Measurements from ENCODE around the gene ZNF536.

ZNF536 gene

DNA sequence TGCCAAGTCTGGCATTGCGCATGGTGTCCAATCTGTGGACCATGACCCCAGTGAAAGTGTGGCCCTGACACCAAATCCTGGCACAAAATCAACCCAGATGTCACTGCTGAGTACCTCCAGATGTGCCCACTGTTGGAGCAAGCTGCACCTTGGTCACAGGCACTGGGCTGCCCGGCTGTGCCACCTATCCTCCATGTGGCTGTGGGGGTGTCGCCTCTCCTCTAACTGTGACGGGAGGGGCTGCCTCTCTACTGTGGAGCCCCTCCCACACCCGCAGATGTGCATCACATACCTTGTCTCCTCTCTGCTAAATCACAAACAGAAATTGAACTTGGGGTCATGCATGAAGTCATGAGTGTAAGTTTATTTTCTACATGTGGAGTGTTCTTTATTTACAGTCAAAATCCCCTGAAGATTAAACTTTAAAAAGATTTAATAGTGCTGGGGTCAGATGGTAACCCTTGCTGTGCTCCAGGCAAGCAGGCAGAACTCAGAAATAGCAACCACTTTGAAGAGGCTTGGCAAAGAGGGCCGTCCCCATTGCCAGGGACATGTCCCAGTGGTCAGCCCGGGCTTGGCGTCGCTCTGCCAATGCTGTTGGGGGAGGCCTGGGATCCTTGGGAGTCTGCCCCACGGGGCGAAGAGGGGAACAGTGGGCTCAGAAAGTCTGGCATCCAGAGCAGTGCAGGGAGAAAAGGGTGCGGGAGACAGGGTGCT, 46.4 kb upstream of the ZNF536 start:
- H3K36me3 ChIP-seq (ENCODE audit: control insufficient read depth, insufficient read depth, low read length), result no peaks in the 10 kb centered on the region
- TF ChIP-seq, protein P1, sequence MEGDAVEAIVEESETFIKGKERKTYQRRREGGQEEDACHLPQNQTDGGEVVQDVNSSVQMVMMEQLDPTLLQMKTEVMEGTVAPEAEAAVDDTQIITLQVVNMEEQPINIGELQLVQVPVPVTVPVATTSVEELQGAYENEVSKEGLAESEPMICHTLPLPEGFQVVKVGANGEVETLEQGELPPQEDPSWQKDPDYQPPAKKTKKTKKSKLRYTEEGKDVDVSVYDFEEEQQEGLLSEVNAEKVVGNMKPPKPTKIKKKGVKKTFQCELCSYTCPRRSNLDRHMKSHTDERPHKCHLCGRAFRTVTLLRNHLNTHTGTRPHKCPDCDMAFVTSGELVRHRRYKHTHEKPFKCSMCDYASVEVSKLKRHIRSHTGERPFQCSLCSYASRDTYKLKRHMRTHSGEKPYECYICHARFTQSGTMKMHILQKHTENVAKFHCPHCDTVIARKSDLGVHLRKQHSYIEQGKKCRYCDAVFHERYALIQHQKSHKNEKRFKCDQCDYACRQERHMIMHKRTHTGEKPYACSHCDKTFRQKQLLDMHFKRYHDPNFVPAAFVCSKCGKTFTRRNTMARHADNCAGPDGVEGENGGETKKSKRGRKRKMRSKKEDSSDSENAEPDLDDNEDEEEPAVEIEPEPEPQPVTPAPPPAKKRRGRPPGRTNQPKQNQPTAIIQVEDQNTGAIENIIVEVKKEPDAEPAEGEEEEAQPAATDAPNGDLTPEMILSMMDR (IDR thresholded peaks at IDR 0.05), result no peak
- no peaks in the 10 kb centered on the region for H3K27me3 ChIP-seq (ENCODE audit: control insufficient read depth, insufficient read depth, low read length)
- H3K27ac ChIP-seq, result no peak overlapping the region
- H2AFZ ChIP-seq, result no peak overlapping the region
- H3K79me2 ChIP-seq, result no peaks in the 10 kb centered on the region
- H3K4me1 ChIP-seq, result no peaks in the 10 kb centered on the region
- no peak overlapping the region for H3K4me3 ChIP-seq (ENCODE audit: low read depth, low read length)
- H3K9me3 ChIP-seq (ENCODE audit: control insufficient read depth, low read length), result no peaks in the 10 kb centered on the region
- H3K4me2 ChIP-seq (ENCODE audit: low read length), result no peak overlapping the region
- no peak overlapping the region for H3K9ac ChIP-seq

DNA sequence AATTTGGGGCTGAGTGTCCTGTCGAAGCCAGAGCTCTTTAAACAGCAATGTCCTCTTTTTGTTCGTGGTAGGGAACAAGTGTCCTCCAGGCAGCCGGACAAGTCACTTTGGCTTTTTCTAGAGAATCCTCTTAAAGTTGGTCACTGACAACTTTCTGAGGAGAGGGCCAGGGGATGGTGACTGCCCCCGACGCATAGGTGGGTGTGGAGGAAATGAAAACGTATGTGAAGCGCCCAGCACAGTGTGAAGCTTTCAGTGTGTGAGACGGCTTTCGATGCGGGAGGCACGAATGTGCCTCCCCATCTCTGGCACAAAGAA, 45.8 kb upstream of the ZNF536 start:
- Histone ChIP-seq H3K27me3 (ENCODE audit: control insufficient read depth, insufficient read depth, low read length) (no peaks in the 10 kb centered on the region), H3K27ac (no peak overlapping the region), H3K9ac (no peak overlapping the region), H2AFZ (no peak overlapping the region), H3K4me3 (ENCODE audit: low read depth, low read length) (no peak overlapping the region), H3K79me2 (no peaks in the 10 kb centered on the region), H3K4me2 (ENCODE audit: low read length) (no peak overlapping the region), H3K4me1 (no peaks in the 10 kb centered on the region), H3K9me3 (ENCODE audit: control insufficient read depth, low read length) (no peaks in the 10 kb centered on the region), H3K36me3 (ENCODE audit: control insufficient read depth, insufficient read depth, low read length) (no peaks in the 10 kb centered on the region)
- TF ChIP-seq, protein P1 (IDR thresholded peaks at IDR 0.05), result no peak

DNA sequence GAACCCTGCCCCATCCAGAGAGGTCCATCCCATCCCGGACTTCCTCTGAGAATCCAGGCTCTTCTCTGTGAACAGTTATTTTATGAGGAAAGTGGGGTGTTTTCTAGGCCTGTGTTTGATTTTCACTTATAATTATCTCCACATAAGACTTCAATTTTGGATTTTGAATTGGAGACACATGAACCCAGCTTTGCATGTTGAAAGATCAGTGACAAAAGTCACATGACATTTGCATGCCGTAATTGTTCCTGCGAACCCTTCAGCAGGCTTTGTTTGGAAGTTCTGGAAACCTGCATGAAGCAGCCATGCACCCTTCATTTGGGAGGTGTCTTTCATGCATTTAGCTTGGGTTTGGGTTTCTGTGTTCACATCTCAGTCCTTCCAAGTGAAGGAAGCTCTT, 44.9 kb upstream of the ZNF536 start:
- no peaks in the 10 kb centered on the region for H3K27me3 ChIP-seq (ENCODE audit: control insufficient read depth, insufficient read depth, low read length)
- no peak overlapping the region for H3K9ac ChIP-seq
- H3K4me1 ChIP-seq, result no peaks in the 10 kb centered on the region
- TF ChIP-seq, protein P1 (IDR thresholded peaks at IDR 0.05), result no peak
- H3K79me2 ChIP-seq, result no peaks in the 10 kb centered on the region
- H3K4me3 ChIP-seq (ENCODE audit: low read depth, low read length), result no peak overlapping the region
- no peak overlapping the region for H3K27ac ChIP-seq
- no peaks in the 10 kb centered on the region for H3K9me3 ChIP-seq (ENCODE audit: control insufficient read depth, low read length)
- no peaks in the 10 kb centered on the region for H3K36me3 ChIP-seq (ENCODE audit: control insufficient read depth, insufficient read depth, low read length)
- H2AFZ ChIP-seq, result no peak overlapping the region
- no peak overlapping the region for H3K4me2 ChIP-seq (ENCODE audit: low read length)

DNA sequence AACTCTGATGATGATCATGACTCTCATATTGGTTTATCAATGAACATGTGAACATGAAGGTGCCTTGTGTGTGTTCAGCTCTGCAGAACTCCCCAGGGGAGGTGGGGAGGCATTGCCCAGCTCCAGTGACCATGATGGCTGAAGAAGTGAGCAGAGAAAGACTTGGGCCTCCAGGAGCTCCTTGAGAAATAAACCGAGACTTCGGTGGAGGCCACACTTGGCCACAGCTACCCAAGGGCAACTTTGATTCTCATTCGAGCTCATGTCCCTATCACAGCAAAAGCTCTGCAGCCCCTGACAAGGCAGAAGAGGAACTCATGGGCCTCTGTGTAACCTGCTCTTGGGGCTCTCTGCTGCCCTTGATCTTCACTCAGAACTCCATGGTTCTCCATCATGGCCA, 44.1 kb upstream of the ZNF536 start:
- H3K27me3 ChIP-seq (ENCODE audit: control insufficient read depth, insufficient read depth, low read length), result no peaks in the 10 kb centered on the region
- no peaks in the 10 kb centered on the region for H3K9me3 ChIP-seq (ENCODE audit: control insufficient read depth, low read length)
- H3K4me2 ChIP-seq (ENCODE audit: low read length), result no peak overlapping the region
- no peak overlapping the region for H3K9ac ChIP-seq
- H3K79me2 ChIP-seq, result no peaks in the 10 kb centered on the region
- H3K27ac ChIP-seq, result no peak overlapping the region
- no peak overlapping the region for H2AFZ ChIP-seq
- H3K4me1 ChIP-seq, result no peaks in the 10 kb centered on the region
- H3K36me3 ChIP-seq (ENCODE audit: control insufficient read depth, insufficient read depth, low read length), result no peaks in the 10 kb centered on the region
- H3K4me3 ChIP-seq (ENCODE audit: low read depth, low read length), result no peak overlapping the region
- TF ChIP-seq, protein P1 (IDR thresholded peaks at IDR 0.05), result no peak

DNA sequence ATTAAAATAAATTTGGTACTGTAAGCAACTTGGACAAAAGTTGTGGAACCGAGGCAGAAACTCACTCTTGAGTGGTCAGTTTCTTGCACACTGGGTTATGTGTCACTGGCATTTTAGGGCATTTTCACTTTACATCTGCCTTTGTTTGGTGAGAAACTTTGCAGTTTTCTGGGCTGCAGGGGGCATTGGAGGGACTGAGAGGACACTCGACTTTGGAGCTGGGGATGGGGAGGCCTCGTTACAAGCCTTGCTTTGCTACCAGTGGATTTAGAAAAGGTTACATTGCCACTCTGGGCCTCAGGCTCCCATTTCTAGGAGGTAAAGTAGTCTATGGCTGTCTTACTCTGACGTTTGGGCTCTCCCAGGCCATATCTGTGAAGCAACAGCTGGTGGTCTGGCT, 41.9 kb upstream of the ZNF536 start:
- Histone ChIP-seq H3K36me3 (ENCODE audit: control insufficient read depth, insufficient read depth, low read length) (no peaks in the 10 kb centered on the region), H3K9ac (no peak overlapping the region), H2AFZ (no peak overlapping the region), H3K4me2 (ENCODE audit: low read length) (no peak overlapping the region), H3K9me3 (ENCODE audit: control insufficient read depth, low read length) (no peaks in the 10 kb centered on the region), H3K4me3 (ENCODE audit: low read depth, low read length) (no peak overlapping the region), H3K4me1 (no peaks in the 10 kb centered on the region), H3K27me3 (ENCODE audit: control insufficient read depth, insufficient read depth, low read length) (no peaks in the 10 kb centered on the region), H3K27ac (no peak overlapping the region), H3K79me2 (no peaks in the 10 kb centered on the region)
- TF ChIP-seq, protein P1 (IDR thresholded peaks at IDR 0.05), result no peak

Data from parathyroid adenoma (tissue), 2 donors.